Stimulated activated CD8-positive, alpha-beta memory T cell treated with anti-CD3 and anti-CD28 coated beads, Interleukin-7, amount 100 ng/mL, for 48 hours (primary cell): ENCODE results near the gene STK35.

Experiments used
- DNase-seq, 2 donors: peaks; one replicate each; pipeline ENCODE4 v3.0.0-alpha.2; 2020; ENCODE audit warnings: low read depth in 1 of 2; ENCODE audit errors: extremely low read depth in 1 of 2

STK35 gene

DNA sequence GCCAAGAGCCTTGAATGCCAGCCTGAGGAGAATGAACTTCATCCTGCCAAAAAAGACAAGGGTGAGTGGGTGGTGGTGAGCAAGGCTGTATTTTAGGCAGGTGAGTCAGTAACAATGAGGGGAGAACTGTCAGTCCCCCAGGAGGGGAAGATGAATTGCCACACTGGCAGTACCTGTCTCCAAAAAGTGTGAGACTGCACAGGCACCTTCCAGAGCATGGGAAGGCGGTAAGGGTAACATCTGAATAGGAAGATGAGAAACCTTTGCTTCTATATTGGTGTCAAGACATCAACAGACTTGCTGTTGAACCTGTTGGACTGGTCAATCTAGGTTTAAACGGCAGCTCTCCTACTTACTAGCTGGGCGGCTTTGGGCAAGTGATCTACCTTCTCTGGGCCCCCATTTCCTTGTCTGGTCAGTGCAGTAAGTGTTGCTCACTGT, 30.9 kb downstream of the STK35 start:
- DNase-seq, result no peak

DNA sequence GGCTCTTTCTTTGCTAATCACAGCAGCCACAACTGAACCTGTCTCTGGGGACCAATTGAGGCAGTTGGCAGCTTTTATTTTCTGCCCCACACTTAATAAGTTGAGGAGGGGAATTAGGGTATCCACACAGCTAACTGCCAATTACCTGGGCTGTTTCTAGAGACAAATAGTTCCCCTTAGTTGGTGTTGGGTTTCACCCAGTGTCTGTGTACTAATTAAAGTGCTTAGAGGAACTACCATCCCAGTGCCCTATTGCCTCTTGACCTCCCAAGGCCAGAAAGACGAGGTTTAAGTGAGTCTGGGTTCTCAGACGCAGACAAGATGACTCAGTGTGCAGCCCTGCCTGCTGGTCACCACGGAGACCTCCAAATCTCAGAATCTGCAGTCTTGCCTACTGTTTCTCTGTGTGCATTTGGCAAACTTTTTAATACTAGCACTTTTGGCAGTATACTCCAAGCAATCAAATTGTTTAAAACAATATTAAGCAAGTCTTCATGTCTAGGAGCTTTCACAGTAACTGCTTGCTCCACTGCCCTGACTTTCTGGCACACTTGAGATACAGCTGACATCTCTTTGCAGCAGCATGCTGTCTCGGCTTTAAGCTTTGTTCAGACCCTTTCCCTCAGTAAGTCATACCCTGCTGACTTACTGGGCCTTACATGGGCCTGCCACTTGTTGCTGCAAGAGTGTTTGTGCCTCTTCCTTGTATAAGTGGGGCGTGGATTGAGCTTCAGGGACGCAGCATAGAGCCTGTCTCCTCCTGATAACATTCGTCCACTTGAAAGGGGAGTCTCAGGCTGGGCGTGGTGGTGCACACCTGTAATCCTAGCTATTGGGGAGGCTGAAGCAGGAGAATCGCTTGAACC, 31.9 kb downstream of the STK35 start:
- no peak for DNase-seq

DNA sequence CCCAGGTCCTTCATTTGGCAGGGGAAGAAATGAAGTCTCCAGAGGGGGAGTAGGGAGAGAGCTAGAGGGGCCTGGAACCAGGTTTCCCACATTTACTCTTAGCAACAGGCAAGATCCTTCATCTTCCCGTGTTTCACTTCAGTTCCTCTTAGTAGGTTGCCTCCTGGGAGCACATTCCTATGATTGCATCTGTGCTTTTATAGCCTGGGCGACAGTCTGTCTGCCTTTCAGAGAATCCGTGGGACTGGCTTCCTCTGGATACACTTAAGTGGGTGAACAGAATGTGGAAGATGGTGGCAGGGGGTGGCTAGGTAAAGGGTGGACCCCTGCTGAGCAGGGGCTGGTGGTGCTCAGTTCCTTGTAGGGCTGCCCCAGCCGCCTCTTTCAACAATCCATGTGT, 33.4 kb downstream of the STK35 start:
- no peak for DNase-seq

DNA sequence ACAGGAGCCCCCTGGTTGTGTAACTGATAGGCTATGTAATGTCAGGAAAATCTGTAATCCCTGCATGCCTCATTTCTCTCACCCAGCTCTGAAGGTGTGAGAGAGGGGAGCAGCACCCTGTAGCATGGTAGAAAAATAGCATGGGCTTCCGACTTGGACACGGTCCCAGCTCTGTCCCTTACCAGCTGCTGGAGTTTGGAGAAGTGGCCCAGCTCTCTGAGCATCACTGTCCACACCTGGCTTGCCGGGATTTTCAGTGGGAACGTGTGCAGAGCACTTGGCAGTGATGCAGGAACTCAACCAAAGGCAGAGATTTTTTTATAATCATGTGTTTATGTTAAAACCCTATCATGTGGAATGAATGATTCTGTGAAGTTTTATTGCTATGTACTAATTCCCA, 34.6 kb downstream of the STK35 start:
- no peak for DNase-seq

DNA sequence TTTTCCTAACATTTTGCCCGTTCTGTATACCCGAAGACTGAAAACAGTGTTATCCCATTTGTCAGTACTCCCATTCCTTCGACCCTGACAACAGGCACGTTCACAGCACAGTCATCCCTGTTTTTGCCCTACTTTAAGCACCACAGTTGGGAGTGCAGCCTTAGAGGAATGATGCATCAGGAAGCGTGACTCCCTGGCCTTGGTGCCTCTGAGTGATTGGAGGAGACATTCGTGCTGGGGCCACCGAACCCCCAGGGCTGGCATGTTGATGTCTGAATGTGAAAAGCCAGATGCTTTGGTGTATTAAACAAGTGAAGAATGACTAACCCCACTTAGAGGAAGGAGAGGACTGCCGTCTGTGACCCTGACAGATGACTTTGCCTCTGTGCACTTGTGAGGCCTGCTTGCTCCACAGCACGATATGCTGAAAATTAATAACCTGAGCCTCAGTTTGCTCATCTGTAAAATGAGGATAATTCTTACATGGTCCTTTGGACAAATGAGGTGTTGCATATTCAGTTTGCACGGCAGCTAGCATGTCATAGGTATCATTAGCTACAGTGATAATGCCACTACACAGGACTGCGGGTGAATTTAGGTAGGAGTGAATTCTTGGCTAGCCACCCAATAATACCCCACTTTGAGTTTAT, 36.0 kb downstream of the STK35 start:
- DNase-seq, result no peak

DNA sequence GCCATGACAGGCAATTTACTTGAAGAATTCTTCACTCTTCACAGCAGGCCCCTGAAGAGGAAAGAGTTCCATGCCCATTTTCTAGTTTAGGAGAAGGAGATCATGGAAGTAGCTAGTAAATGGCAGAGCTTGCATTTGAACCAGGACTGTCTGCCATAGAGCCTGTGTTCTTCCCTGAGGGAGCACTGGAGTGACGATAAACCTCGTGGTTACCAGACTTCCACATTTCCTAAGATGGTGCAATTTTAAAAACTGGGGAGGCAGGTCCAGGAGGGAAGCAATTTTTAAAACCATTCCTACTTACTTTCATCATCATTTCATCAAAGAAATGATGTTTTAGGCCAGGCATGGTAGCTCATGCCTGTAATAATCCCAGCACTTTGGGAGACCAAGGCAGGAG, 36.8 kb downstream of the STK35 start:
- no peak for DNase-seq

DNA sequence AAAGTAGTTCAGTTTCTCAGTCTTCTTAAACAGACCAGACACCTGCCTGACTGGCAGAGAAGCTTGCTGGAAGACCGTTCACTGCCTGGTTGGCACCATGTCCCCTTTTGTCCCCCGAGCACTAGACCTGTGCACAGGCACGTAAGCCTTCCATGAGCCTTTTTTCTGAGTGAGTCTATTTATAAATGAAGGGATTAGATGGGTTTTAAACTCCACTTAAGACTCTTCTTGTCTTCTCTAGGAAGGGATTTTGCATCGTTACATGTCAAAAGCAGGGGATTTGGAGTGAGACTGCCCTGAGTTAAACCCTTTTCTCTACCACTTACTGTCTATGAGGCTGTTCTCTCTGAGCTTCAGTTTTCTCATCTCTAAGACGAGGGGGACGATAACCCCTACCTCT, 37.6 kb downstream of the STK35 start:
- DNase-seq, result no peak

DNA sequence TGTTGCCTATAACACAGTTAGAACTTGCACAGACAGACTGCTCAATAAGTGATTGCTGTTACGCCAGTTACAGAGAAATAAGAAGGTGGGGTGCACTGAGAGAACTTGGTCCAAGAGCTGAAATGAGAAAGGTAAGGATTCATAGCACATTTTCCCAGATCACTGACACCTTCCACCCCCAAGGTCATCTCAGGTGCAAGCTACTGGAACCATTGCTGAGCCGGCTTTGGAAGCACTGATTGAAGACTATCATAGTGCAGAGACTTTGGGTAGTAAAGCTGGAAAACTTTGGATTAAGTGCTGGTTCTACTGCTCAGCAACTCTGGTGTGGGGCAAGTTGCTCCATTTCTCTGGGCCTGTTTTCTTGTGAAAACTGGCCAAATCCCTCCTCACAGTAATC, 38.1 kb downstream of the STK35 start:
- DNase-seq, result no peak

DNA sequence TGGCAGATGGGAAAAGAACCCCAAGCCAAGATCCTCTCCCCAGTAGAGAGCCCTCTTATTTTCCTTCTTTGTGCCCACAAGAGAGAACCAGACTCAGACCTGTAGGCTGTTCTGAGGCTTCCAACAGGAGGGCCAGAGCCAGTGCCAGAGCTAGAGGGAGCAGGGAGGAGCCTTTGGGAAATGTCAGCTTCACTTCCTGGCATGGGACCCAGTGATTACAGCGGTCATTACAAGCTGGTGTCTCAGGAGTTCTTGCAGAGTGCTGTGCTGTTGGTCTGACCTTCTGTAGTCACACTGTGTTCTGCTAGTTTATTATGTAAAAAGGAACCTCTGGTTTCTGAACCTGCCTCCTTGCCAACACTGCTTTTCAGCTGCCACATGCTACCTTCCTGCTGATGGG, 38.9 kb downstream of the STK35 start:
- DNase-seq, result no peak

DNA sequence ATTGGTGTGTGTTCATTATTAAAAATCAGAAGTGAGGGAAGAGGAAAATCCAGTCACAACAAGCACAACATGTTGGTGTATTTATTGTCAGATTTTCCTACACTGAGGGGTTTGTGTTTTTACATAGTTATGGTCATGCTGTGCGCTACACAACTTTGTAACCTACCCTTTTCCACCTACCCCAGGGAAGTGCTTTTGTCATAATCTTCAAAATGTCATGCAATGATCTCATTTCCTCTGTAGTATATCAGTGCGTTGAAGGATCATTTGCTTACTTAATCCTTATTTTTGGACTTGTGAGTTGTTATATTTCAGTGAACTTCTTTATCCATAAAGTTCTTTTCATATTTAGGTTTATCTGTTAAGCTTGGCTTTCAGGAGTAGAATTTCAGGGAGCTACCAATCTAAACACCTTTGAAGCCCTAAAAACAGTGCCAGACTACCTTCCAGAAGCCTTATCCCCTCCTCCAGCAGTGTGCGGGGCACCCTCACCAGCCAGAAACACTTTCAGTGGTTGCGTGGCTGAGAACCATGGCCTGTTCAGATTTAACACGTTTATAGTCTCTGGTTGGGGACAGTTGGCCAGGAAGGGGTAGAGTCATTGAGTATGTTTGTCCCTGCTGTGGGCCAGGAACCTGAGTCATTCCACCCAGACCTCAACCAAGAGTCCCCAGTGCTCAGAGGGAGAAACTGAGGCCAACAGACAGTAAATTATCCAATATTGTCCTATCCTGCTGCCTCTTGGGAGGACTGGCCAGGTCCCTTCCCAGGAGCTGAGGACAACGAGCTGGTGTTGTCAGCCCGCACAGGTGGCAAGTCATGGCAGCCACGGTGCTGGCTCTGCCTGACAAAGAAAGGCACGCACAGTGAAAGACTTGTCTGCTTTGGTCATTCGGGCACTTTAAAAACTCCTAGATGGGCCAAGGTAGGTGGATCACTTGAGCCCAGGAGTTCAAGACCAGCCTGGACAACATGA, 40.3 kb downstream of the STK35 start:
- DNase-seq, result peak in 1 of 2 donors; percentile 2

DNA sequence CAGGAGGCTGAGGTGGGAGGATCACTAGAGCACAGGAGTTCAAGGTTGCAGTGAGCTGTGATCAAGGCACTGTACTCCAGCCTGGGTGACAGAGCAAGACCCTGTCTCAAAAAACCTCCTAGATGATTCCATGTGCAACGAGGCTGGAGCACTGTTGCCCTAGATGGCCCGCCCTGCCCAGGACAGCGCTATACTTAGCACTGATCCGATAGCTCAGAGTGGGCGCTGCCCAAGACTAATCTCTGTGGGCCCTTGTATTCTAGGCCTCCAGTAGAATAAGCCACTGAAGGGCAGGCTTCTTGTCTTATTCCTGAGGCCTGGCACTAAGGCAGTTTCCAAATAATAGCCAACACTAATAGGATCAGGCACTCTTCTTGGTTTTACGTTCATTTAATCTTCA, 41.0 kb downstream of the STK35 start:
- DNase-seq, result no peak

DNA sequence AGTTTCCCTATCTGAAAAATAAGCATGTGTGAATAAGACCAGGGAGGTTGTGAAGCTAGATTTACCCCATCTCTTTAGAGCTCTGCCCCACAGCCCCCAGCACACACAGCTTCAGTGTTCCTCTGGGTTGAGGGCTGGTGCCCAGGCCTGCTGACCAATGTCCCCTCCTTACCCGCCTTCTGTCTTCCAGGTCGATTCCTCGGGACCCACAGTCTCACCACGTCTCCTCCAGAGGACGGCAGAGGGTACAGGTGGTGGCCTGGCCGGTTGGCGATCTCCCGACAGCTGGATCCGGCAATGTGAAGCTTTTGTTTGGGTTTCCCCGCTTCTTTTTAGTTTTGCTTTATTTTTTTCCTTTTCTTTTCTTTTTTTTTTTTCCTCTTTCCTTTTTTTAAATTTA, 42.0 kb downstream of the STK35 start:
- no peak for DNase-seq

DNA sequence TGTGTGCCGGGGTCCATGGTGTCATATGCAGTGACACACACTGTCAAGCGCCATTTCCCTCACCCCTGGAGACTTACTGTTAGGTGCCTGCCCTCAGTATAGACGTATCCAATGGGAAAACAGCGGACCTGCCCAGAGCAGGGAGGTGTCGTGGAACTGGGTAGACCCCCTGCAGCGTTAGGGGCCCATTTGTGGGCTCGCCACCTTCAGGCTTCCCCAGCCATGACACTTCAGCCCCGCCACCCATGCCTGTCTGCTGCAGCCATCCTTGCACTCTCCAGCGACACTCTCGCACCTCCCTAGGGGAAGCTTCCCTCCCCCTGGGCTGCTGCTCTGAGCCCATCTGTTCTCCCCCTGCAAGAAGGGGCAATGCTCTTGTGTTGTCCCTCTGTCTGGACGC, 43.2 kb downstream of the STK35 start:
- no peak for DNase-seq

DNA sequence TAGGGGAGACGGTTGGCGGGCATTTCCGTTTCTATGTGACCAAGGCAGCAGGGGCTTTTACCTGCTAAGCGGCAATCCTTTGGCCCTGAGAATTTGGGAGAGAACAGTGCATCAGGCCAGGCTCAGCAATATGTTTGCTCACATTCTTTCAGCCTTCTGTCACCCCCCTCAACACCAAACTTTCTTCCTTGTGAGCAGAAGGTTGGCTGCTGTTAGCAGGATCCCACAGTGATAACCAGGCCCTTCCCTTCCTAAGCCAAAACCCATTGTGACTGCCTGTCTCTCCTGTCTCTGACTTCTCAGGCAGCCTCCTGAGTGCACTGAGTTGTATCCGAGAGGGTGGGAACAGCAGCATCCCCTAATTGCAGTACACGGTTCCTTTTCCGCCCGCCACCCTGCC, 43.7 kb downstream of the STK35 start:
- DNase-seq, result no peak

DNA sequence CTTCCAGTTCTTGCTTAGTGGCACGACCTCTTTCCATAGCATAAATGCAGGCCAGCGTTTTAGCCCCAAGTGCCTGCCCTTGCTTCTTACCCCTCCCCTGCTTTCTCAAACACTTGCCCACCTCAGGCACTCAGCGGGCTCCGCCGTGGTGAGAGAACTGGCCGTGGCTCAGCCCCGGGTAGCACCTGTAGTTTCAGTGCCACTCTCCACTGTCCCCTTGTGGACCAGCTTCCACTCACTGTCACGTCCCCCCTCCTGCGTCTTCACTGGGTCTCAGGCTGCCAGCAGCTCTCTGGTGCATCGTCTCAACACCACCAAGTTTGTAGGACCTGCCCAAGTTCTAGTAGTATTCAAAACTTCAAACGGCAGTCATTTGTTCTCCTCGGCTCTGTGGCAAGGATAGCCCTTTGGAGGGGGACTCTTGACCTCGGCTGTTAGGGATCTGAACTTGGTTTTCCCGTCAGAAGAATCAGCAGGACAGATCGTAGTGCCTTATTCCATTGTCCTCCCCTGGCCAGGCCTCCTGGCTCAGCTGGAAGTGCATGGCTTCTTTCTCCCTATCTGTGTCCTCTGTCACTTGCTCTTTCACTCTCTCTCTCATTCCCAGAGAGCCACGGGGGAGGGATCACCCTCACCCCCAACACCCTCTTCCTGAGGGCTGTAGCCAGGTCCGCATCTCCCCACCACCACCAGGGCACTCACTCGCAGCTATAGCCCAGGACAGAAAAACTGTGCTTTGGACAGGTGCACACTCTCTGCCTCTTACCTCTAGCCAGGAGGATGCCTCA, 44.6 kb downstream of the STK35 start:
- no peak for DNase-seq

DNA sequence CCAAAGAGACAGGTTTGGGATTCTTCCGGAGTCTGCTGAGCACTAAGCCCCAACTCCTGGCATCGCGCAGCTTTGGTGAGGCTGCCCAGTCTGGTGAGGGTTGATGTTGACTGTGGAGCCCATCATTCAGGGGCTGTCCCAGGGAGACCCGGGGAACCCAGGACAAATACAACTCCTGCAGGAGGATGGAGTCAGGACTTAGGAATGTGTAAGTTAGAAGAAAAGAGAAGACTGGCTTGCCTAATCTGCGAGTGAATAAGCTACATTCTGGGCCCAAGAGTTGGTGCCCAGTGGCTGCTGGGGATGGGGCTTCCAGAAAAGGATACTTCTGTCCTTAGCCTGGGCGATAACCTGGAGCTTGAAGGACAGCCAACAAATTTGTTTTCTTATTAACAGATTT, 47.9 kb downstream of the STK35 start:
- DNase-seq, result no peak

DNA sequence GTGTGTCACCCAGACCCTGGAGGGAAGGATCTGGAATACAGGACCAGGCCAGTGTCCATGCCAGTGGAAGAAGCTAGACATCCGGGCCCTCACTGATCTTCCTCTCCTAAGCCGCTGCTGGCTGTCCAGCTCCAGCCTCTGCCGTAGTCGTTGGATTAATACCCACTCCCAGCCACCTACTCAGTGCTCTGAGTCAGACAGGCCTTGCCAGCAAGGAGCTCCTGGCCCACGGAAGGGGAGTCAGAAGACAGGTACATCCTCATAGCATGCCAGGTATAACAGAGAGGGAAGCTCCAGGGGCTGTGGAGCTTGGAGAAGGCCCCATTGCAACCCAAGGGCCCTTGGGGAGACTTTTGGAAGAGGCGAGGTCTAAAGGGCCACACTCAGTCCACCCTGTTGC, 49.0 kb downstream of the STK35 start:
- no peak for DNase-seq

DNA sequence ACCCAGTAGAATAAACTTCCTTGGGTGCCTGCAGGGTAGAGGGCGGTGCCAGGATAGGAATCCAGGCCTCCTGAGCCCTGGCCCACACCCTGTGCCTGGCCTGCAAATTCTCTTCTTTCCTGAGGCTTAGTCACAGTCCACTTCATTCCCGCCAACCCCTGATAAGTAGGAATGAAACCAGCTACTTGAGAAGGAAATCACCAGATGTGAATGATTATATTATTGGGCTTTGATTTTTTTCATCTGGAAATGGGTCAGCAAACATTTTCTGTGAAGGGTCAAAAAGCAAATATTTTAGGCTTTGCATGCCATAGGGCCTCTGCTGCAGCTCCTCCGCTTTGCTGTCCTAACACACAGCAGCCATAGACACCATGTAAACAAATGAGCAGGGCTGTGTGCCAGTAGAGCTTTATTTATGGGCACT, 50.2 kb downstream of the STK35 start:
- DNase-seq, result no peak

DNA sequence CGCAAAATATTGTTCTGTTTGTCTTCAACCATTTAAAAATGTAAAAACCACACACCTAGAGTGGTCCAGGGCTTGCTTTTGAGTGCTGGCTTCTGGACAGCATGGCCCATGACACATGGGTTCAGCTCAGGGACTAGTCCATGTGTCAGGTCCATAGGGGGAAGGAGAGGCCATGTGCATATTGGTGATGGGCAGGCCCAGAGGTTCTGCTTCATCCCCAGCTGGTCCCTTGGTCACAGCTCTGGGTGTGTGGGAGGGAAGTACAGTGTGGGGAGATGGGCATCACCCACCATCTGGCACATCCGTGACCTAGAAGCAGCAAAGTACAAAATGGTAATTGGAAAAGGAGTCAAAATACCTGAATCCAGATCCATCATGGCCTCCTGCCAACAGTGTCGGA, 50.7 kb downstream of the STK35 start:
- DNase-seq, result no peak

DNA sequence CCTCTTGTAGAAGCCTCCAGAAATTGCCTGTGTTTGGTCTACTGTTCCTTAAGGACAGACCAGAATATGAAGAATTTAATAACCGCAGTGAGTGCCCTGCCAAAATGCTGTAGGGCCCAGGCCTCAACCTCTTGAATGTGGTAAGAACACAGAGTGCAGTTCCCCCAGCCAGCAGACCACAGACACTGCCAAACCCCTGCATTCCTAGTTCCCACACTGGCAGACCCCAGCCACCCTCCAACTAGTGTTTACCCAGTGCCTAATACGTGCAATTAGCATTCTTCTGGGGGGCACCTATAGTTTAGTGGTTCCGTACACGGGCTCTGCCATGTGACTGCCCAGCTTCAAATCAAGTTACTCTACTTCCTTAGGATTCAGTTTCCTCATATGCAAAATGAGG, 51.7 kb downstream of the STK35 start:
- no peak for DNase-seq

DNA sequence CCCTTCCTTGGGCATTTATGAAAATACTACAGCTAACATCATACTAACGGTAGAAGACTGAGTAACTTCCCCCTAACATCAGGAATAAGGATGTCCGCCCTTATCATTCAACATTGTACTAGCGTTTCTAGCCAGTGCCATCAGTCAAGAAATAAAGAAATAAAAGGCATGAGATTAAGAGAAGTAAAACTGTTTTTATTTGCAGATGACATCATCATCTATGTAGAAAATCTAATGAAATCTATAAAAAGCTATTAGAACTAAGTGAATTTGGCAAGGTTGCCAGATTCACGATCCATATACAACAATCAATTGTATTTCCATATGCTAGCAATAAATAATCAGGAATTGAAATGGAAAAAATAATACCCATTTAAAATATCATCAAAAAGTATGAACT, 54.6 kb downstream of the STK35 start:
- no peak for DNase-seq
